ENCODE measurements around the gene STK25. TPM values are rescaled to one million over a fixed set of nuclear protein-coding genes. Genes with fewer than 3 reads are reported as not detected.

The STK25 gene
- total RNA-seq, 3 donors from 2014 or later, result 102 to 139 (median 126) TPM

DNA sequence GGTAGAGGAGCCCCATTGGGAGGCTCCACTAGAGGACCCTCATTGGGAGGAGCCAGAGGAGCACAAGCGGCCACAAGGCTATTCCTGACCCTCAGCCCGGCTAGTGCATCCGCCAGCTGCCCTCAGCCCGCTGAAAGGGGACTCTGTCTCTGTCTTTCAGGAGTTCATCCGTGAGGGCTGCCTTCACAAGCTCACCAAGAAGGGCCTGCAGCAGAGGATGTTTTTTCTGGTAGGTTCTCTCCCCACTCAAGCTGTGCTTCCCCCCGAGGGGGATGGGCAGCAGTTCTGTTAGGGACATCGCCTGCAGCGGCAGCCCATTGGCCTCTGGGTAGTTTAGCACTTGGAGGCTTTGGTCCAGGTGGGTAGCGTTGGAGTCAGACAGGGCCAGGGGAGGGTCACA is 25.1 kb downstream of the STK25 start:
- no peaks in the 10 kb centered on the region for H3K9me3 ChIP-seq
- no peaks in the 10 kb centered on the region for H3K4me1 ChIP-seq
- intact Hi-C loops (cut with DNase I; ENCODE audit: low total_unique reads), result no loop called here
- no peak overlapping the region for H3K27ac ChIP-seq
- H3K4me3 ChIP-seq, result no peak overlapping the region
- DNase-seq (ENCODE audit: low spot score in 2 of 2), result no peak
- H3K27me3 ChIP-seq, result no peaks in the 10 kb centered on the region
- no peak for TF ChIP-seq POLR2A (IDR thresholded peaks at IDR 0.05)
- no peak for TF ChIP-seq POLR2AphosphoS5 (IDR thresholded peaks at IDR 0.05)
- TF ChIP-seq, protein P1, sequence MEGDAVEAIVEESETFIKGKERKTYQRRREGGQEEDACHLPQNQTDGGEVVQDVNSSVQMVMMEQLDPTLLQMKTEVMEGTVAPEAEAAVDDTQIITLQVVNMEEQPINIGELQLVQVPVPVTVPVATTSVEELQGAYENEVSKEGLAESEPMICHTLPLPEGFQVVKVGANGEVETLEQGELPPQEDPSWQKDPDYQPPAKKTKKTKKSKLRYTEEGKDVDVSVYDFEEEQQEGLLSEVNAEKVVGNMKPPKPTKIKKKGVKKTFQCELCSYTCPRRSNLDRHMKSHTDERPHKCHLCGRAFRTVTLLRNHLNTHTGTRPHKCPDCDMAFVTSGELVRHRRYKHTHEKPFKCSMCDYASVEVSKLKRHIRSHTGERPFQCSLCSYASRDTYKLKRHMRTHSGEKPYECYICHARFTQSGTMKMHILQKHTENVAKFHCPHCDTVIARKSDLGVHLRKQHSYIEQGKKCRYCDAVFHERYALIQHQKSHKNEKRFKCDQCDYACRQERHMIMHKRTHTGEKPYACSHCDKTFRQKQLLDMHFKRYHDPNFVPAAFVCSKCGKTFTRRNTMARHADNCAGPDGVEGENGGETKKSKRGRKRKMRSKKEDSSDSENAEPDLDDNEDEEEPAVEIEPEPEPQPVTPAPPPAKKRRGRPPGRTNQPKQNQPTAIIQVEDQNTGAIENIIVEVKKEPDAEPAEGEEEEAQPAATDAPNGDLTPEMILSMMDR (IDR thresholded peaks at IDR 0.05), result no peak
- no peaks in the 10 kb centered on the region for H3K36me3 ChIP-seq

DNA sequence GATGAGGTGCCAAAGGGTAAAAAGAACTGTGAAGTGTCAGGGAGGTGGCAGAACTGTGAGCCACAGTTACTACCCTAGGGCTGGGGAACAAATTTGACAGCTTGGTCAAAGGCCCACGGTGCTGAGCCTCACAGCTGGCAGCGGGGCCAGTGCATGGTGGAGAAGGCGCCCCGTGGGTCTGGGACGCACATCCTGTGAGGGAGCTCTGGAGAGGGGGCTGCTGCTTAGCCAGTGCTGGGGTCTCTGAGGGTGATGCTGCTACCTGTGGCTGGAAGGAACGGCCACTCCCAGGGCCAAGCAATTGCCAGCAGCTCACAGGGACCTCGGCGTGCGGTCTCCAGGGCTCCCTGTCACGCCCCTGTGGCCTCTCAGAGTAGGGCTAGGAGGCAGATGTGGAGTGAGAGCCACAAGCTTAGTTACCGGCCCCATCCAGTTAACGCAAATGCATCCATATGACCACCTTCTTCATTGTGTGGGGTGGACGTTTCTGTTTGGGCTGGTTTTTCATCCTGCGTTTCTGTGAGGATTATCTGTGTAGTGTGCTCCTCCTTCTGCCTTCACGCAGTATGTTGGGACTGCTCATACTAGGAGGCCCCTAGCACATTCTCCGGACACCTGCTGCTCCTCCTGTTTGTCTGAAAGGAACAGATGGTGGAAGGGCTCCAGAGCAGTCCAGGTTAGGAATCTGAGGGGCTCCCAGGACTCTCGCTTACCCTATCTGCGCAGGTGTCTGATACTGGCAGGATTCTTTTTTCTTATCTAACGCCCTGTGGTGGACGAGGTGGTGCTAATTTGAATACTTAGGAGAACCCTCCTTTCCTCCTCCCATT is 26.0 kb downstream of the STK25 start:
- no peaks in the 10 kb centered on the region for H3K36me3 ChIP-seq
- H3K4me3 ChIP-seq, result no peak overlapping the region
- intact Hi-C loops (cut with DNase I; ENCODE audit: low total_unique reads), result no loop called here
- TF ChIP-seq POLR2AphosphoS5 (IDR thresholded peaks at IDR 0.05) (no peak), POLR2A (IDR thresholded peaks at IDR 0.05) (no peak)
- TF ChIP-seq, protein P1 (IDR thresholded peaks at IDR 0.05), result no peak
- no peaks in the 10 kb centered on the region for H3K9me3 ChIP-seq
- DNase-seq (ENCODE audit: low spot score in 2 of 2), result no peak
- no peaks in the 10 kb centered on the region for H3K27me3 ChIP-seq
- H3K4me1 ChIP-seq, result no peaks in the 10 kb centered on the region
- H3K27ac ChIP-seq, result no peak overlapping the region

DNA sequence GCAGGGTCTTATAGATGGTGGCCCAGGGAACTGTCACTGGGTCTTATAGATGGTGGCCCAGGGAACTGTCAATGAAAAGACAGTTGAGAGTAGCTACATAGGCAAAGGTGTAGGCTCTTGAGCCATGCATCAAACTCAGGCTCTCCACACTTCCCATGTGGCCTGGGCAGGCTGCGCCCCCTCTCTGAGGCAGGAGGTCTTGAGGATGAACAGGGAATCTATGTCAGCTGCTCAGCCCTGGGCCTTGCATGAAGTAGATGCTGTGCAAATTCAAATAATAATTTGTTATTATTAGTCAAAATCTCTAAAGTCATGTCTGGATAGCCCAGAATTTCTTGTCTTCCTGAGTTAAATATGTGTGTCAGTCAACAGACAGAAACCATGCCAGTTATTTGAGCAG is 26.7 kb downstream of the STK25 start:
- TF ChIP-seq, protein P1 (IDR thresholded peaks at IDR 0.05), result no peak
- TF ChIP-seq POLR2A (IDR thresholded peaks at IDR 0.05) (no peak), POLR2AphosphoS5 (IDR thresholded peaks at IDR 0.05) (no peak)
- Histone ChIP-seq H3K4me1 (no peaks in the 10 kb centered on the region), H3K36me3 (no peaks in the 10 kb centered on the region), H3K9me3 (no peaks in the 10 kb centered on the region), H3K27ac (no peak overlapping the region), H3K27me3 (no peaks in the 10 kb centered on the region), H3K4me3 (no peak overlapping the region)
- intact Hi-C loops (cut with DNase I; ENCODE audit: low total_unique reads), result no loop called here
- DNase-seq (ENCODE audit: low spot score in 2 of 2), result no peak

DNA sequence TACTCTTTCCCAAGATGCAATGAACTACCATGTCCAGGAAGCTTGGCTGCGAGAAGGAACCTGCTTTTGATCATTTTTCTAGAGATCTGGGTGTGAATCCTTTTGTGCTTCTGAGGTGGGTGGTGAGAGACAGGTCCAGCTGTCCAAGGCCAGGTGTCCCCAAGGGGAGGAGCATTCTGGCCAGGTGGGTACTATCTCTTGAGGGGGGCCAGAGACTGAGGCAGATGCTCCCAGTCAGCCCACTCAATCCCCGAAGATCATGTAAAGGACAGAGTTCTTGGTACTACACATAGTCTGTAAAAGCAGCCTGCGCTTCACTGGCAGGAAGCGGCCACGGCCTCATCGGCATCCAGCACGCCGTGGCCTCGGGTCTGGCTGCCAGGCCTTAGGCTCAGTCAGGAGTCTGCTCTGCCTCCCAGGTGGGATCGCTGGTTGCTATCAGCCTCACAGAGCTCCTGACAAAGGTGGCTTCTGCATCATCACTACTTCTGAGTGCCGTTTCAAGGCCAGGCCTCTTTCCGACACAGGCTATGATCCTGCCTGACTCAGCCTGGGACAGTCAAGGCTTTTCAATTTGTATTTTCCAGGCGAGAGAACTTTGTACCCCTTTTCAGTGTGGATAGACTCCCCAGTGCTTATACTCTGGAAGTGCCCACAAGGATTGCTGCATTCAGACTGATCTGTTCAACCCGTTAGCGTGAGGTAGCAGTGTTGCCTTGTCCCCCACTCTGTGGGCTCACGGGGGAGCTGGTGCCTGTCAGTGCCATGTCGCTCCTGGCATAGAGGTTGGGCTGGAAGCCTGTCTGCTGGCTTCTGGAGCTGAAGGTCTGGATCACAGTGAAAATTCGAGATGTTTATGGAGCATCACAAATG is 29.1 kb downstream of the STK25 start:
- intact Hi-C loops (cut with DNase I; ENCODE audit: low total_unique reads), result no loop called here

More for the DNA sequence above, 29.1 kb downstream of the STK25 start:
- Histone ChIP-seq H3K4me1 (no peaks in the 10 kb centered on the region), H3K27ac (no peak overlapping the region), H3K27me3 (no peaks in the 10 kb centered on the region), H3K36me3 (no peaks in the 10 kb centered on the region), H3K9me3 (no peaks in the 10 kb centered on the region), H3K4me3 (no peak overlapping the region)
- TF ChIP-seq POLR2AphosphoS5 (IDR thresholded peaks at IDR 0.05) (no peak), POLR2A (IDR thresholded peaks at IDR 0.05) (no peak)
- TF ChIP-seq, protein P1 (IDR thresholded peaks at IDR 0.05), result no peak
- no peak for DNase-seq (ENCODE audit: low spot score in 2 of 2)

Data from breast epithelium (tissue), 4 donors.